ENCODE measurements around the gene PPP4R3B. TPM values are rescaled to one million over a fixed set of nuclear protein-coding genes. Genes with fewer than 3 reads are reported as not detected.
A peak's percentile ranks its signal among the peaks of the same experiment; 100 is the strongest.

The PPP4R3B gene
- total RNA-seq, 4 donors from 2014 or later, result 81.8 to 106 (median 90.5) TPM

GRCh38 chr2:55519938-55520885 lies 97.2 kb downstream of the PPP4R3B start:
- 4% methylated on average over 35 of the region's 35 CpGs for WGBS
- DNase-seq (ENCODE audit: extremely low spot score), result peak; percentile 92
- no peaks in the 10 kb centered on the region for H3K9me3 ChIP-seq
- peak overlapping the region; percentile 83 to 92 (median 88) for H3K27ac ChIP-seq (replicated peaks in 1 of 4)
- H3K27me3 ChIP-seq, result no peaks in the 10 kb centered on the region
- TF ChIP-seq EP300 (IDR thresholded peaks at IDR 0.05) (no peak), POLR2AphosphoS5 (IDR thresholded peaks at IDR 0.05) (no peak), CTCF (IDR thresholded peaks at IDR 0.05) (no peak), POLR2A (IDR thresholded peaks at IDR 0.05; ENCODE audit: low read depth) (no peak)
- peaks cover 12 to 23% (median 17%) of the 10 kb centered on the region in 4 donors for H3K36me3 ChIP-seq
- intact Hi-C loops (cut with DNase I), result loop anchor here (5.0 to 10.0 kb wide), 2 partner anchors 103 to 255 kb away; partner anchors contain the start of genes CCDC88A and MTIF2
- H3K4me1 ChIP-seq, result peaks cover 6 to 23% (median 16%) of the 10 kb centered on the region in 4 donors
- H3K4me3 ChIP-seq, result peak overlapping the region; percentile 79 to 91 (median 85)

GRCh38 chr2:55518841-55519165 lies 98.6 kb downstream of the PPP4R3B start:
- Histone ChIP-seq H3K36me3 (peaks cover 0 to 9% (median 3%) of the 10 kb centered on the region in 4 donors), H3K4me1 (peaks cover 6 to 23% (median 16%) of the 10 kb centered on the region in 4 donors), H3K27ac (replicated peaks in 1 of 4) (peak overlapping the region; percentile 83 to 92 (median 88)), H3K4me3 (peak overlapping the region; percentile 79 to 91 (median 85)), H3K9me3 (no peaks in the 10 kb centered on the region), H3K27me3 (no peaks in the 10 kb centered on the region)
- no peak for DNase-seq (ENCODE audit: extremely low spot score)
- 29% methylated on average over 9 of the region's 9 CpGs for WGBS
- no peak for TF ChIP-seq EP300 (IDR thresholded peaks at IDR 0.05)
- TF ChIP-seq POLR2A (IDR thresholded peaks at IDR 0.05; ENCODE audit: low read depth), result no peak
- TF ChIP-seq CTCF (IDR thresholded peaks at IDR 0.05), result no peak
- TF ChIP-seq POLR2AphosphoS5 (IDR thresholded peaks at IDR 0.05), result no peak
- intact Hi-C loops (cut with DNase I), result loop anchor here (5.0 to 10.0 kb wide), 2 partner anchors 102 to 254 kb away; partner anchors contain the start of genes CCDC88A and MTIF2

- Histone ChIP-seq H3K4me1 (no peaks in the 10 kb centered on the region), H3K9me3 (no peaks in the 10 kb centered on the region), H3K27ac (replicated peaks in 1 of 4) (no peak overlapping the region), H3K4me3 (no peak overlapping the region), H3K27me3 (no peaks in the 10 kb centered on the region), H3K36me3 (no peaks in the 10 kb centered on the region)
- intact Hi-C loops (cut with DNase I), result loop anchor here (10.0 kb wide), 1 partner anchor 247 kb away; the partner anchor contains the start of gene MTIF2
- 41% methylated on average over 7 of the region's 7 CpGs for WGBS
- no peak for DNase-seq (ENCODE audit: extremely low spot score)
- TF ChIP-seq POLR2A (IDR thresholded peaks at IDR 0.05; ENCODE audit: low read depth) (no peak), CTCF (IDR thresholded peaks at IDR 0.05) (peak; percentile 20 to 38 (median 24))
Measured at GRCh38 chr2:55511508-55512124, 105.8 kb downstream of the PPP4R3B start.

- Histone ChIP-seq H3K4me3 (no peak overlapping the region), H3K4me1 (no peaks in the 10 kb centered on the region), H3K27ac (replicated peaks in 1 of 4) (no peak overlapping the region), H3K9me3 (no peaks in the 10 kb centered on the region), H3K27me3 (no peaks in the 10 kb centered on the region), H3K36me3 (no peaks in the 10 kb centered on the region)
- intact Hi-C loops (cut with DNase I), result no loop called here
- DNase-seq (ENCODE audit: extremely low spot score), result no peak
- TF ChIP-seq EP300 (IDR thresholded peaks at IDR 0.05) (no peak), POLR2A (IDR thresholded peaks at IDR 0.05; ENCODE audit: low read depth) (no peak), POLR2AphosphoS5 (IDR thresholded peaks at IDR 0.05) (no peak), CTCF (IDR thresholded peaks at IDR 0.05) (no peak)
- WGBS, result 92% methylated on average over 9 of the region's 9 CpGs
Measured at GRCh38 chr2:55502590-55503141, 114.8 kb downstream of the PPP4R3B start.
